NCI-H1417 treated with DMSO at 0.1 percent for 48 hours (cell line): ENCODE measurements around the gene GALNT10.

Experiments
- DNase-seq: peaks from one replicate; lab custom pipeline; 2025; lab: John Stamatoyannopoulos, UW

GALNT10 gene

DNA sequence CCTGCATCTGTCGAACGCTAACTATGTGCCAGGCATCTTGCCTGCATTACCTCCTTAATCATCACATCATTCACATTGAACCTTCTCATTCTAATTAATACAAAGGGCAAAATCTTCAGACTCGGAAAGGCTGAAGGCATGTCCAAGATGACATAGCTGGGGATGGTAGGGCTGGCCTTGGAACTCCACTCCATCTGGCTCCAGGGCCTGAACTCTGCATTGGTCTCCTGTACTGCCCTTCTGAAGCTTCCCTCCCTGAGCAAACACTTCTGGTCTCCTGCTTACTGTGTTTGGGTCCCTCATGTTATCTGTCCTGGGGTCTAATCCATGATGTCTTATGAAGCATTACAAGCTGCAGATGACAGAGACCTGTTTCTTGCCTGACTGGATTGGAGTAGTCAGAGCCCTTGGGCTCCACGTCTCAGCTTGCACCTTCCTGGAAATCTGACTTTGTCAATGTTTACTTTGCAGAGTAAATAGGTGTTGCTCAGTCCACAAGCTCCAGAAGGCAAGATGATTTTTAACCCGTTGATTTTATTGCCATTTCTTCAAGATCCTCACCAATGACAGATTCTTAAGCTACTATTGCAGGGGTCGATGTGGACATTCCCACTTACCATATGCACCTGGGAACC lies 106.1 kb downstream of the GALNT10 start:
- no peak for DNase-seq

- no peak for DNase-seq
Observed at GRCh38 chr5:154298065-154298464, 107.5 kb downstream of the GALNT10 start.

- no peak for DNase-seq
Observed at GRCh38 chr5:154300207-154300883, 109.8 kb downstream of the GALNT10 start.

- no peak for DNase-seq
Observed at GRCh38 chr5:154301726-154302125, 111.2 kb downstream of the GALNT10 start.

DNA sequence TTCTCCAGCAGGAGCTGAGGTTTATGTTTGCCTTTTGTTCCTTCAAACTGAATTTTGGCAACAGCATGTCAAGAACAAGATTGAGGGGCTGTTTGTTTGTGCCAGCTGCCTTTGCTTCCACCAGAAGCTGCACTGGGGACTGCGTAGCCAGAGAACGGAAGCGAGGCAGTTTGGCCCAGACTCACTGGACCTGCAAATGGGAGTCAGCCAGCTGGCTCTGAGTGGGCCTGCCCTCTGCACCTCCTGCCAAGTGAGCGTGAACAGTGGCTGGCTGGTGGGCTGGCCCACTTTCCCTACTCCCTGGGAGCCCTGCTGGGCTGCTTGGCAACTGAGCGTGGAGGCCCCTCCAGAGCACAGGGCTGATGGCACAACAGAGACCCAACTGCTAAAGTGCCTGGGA lies 111.6 kb downstream of the GALNT10 start:
- DNase-seq, result no peak

- no peak for DNase-seq
Observed at GRCh38 chr5:154303133-154303532, 112.6 kb downstream of the GALNT10 start.

GRCh38 chr5:154308443-154309370 lies 118.2 kb downstream of the GALNT10 start:
- DNase-seq, result no peak

GRCh38 chr5:154309371-154309745 lies 118.8 kb downstream of the GALNT10 start:
- DNase-seq, result no peak

DNA sequence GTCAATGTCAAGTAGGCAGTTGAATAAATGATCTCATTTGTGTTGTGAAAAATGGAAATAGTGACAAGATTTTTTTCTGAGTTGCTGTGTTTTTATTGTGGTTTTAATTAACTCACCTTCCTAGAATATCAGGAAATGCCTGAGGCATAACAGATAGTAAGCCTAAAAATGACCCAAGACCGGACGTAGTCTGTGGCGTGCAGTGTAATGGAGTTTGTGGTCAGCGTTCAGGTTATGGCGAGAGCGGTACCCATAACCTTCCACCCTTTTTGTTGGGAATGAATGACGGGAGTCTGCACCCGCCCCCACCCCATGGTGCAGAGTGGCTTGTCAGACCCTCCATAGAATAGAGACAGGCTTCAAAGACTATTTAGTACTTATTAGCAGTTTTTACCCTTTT lies 119.3 kb downstream of the GALNT10 start:
- DNase-seq, result no peak

GRCh38 chr5:154311362-154311761 lies 120.8 kb downstream of the GALNT10 start:
- no peak for DNase-seq

DNA sequence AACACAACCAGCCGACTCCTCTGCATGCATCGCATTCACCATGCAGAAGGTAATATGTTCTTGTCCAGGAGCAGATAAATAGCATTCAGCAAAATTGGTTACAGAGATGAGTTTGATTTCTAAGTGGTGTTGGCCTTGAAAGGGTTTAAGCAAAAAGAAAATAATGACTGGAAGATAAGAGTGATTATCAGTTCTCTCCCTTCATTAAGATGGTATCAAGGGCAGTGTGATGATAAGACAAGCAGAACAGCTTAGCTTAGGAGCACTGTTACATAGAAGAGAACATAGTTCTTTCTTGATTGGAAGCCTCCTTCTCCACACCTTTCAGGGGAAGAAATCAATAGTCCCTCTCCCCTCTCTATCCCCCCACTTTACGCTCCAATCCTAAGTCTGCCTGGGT lies 121.5 kb downstream of the GALNT10 start:
- DNase-seq, result no peak

DNA sequence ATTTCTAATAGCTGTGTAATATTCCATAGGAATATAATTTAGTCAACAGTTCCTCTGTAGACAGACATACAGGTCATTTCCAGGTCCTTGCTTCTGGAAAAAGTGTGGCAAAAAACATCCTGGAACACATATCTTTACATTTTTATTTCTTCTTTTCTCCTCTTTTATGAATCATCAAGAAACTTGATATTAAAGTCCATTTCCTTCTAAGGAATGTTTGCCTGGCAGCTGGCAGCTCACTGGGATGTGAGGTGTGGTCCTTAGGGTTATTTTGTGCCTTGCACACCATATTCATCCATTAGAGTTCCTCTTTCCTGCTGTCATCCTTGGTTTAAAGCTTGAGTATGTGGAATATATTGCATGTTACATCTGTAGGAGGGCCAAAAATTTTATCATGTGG lies 122.0 kb downstream of the GALNT10 start:
- no peak for DNase-seq

DNA sequence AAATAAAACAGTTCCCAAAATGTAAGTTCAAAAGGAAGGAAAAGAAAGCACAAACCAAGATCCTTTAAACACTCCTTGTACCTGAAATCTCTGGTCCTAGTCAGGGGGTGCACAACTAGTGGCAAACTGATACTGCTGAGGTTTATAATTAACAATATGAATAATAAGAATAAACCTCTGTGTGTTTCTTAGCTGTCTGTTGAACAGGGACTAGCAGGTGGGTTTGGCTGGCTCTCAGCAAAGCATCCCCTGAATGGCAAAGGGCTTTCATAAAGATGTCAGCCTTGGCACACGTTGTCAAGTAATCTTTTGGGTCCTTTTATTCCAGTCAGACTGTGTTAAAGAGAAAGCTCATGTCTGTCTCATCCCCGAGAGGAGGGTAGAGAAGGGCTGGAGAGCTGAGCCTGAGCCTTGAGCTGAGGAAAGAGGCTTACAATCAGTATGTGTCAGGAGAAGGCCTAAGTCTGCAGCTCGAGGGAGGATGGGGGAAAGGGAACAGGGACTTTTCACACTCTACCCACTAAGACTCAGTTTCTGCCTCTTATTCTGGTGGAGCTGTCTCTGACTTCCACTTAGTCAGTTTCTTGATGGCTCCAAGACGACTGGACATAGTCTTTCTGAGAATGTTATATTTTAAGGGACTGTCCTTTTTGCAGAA lies 123.0 kb downstream of the GALNT10 start:
- no peak for DNase-seq

DNA sequence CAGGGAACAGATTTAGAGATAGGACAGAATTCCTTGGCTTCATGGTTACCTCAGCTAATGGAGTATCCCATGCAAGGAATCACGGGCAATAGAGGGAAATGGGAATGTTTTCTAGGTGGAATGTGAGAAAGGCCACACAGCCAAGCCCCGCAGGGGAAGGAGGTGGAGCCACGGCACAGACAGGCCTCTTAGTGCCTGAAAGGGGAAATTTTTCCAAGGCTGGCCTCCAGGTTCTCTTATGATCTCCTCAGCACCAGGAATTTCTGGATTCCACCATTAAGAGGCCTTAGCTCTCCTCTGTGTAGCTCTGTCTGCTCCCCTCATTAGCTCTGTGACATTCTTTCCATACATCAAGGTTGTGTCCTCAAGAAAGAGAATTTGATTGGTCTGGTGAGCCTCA lies 124.7 kb downstream of the GALNT10 start:
- no peak for DNase-seq

GRCh38 chr5:154315756-154316155 lies 125.2 kb downstream of the GALNT10 start:
- DNase-seq, result no peak

GRCh38 chr5:154316223-154316935 lies 125.8 kb downstream of the GALNT10 start:
- no peak for DNase-seq

DNA sequence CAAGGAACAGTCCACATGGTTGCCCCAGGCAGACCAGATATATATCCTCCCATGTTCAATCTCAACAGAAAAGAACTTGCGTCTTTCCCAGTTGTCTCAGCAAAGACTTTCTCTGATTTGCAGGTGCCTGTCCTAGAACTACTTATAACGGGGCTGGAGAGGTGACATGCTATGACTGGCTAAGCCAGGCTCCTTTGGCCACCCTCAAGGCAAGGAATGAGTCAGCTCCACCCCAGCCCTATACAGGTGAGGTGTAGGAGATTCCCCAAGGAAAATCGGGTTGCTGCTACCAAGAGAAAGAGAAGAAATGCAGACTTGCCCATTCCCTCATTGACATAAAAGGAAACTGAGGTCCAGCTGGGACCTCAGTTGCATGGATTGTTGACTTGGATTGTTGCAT lies 127.4 kb downstream of the GALNT10 start:
- no peak for DNase-seq

DNA sequence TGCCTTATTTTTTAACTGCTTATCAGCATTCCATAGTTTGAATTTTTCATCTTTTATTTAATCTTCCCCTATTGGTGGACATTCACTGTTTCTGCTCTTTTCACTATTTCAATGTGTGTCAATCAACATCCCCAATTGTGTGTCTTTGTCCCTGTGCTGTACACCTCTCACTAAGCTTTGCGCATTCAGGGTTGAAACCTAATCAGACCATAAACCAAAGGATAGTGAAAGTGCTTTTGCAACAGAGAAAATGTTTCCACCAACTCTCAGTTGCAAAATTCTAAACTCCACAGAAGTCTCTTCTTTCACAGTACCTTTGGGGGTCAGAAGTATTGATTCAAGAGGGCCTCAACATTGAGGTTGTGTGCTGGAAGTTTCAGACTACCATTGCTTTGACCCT lies 128.2 kb downstream of the GALNT10 start:
- DNase-seq, result no peak

- no peak for DNase-seq
Observed at GRCh38 chr5:154319736-154320135, 129.2 kb downstream of the GALNT10 start.

GRCh38 chr5:154320224-154321089 lies 129.9 kb downstream of the GALNT10 start:
- DNase-seq, result no peak

DNA sequence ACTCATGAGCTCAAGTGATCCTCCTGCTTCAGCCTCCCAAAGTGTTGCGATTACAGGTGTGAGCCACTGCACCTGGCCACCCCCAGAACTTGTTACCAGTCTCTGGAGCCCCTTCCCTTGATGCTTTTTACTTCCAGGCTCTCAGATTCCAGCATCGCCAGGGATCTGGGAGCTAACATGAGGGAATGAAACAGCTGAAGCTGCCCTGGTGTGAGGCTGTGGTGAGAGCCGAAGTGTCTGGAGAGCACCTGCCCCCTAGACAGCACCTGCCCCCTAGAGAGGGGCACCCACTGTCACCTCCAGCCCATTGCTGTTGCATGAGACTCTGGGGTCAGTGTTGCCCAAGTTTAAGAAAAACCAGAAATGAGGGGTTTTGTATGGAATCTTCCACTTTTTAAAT lies 131.0 kb downstream of the GALNT10 start:
- DNase-seq, result no peak
